Activated T-helper 1 cell treated with anti-CD3 and anti-CD28 coated beads, Interleukin-12 subunit alpha, Interleukin-12 subunit beta, Interleukin-2, Interleukin-4 antibody, amounts not matched to agents 30 ng/mL and 10 ng/mL and 1 ng/mL, durations not matched to agents 14 hours and 24 hours and 36 hours (primary cell): Measurements from ENCODE around the gene HIPK2. TPM values are rescaled to one million over a fixed set of nuclear protein-coding genes. Genes with fewer than 3 reads are reported as not detected.

Source experiments
- DNase-seq: peaks from one replicate; pipeline ENCODE4 v3.0.0; 2021; ENCODE audit warnings: low spot score
- H3K27ac Mint-ChIP-seq: one replicate; pipeline ENCODE4 v1.8.0; 2021; ENCODE audit warnings: mild to moderate bottlenecking, mixed read lengths
- H3K27me3 Mint-ChIP-seq: one replicate; pipeline ENCODE4 v1.8.0; 2022; ENCODE audit warnings: mild to moderate bottlenecking, moderate library complexity, mixed read lengths; ENCODE audit not compliant: insufficient read depth
- H3K36me3 Mint-ChIP-seq: one replicate; pipeline ENCODE4 v1.8.0; 2021; ENCODE audit warnings: low read depth, mixed read lengths
- H3K4me1 Mint-ChIP-seq: one replicate; pipeline ENCODE4 v1.8.0; 2021; ENCODE audit warnings: low read depth, mixed read lengths
- H3K4me3 Mint-ChIP-seq: one replicate; pipeline ENCODE4 v1.8.0; 2021; ENCODE audit warnings: mild to moderate bottlenecking, moderate library complexity, mixed read lengths
- H3K9me3 Mint-ChIP-seq: one replicate; pipeline ENCODE4 v1.8.0; 2021; ENCODE audit warnings: mixed read lengths
- intact Hi-C: fragments of 100-400 bp; cut with micrococcal nuclease; formaldehyde crosslinking; loops from one replicate; pipeline ENCODE4 v1.15.1; 2024
- total RNA-seq: library from RNA; stranded (reverse); gene quantifications from 2 replicates; pipeline ENCODE4 v1.2.3, GENCODE V29; 2022

Gene HIPK2
- total RNA-seq, 1 donor from 2014 or later: 28.3 TPM

DNA sequence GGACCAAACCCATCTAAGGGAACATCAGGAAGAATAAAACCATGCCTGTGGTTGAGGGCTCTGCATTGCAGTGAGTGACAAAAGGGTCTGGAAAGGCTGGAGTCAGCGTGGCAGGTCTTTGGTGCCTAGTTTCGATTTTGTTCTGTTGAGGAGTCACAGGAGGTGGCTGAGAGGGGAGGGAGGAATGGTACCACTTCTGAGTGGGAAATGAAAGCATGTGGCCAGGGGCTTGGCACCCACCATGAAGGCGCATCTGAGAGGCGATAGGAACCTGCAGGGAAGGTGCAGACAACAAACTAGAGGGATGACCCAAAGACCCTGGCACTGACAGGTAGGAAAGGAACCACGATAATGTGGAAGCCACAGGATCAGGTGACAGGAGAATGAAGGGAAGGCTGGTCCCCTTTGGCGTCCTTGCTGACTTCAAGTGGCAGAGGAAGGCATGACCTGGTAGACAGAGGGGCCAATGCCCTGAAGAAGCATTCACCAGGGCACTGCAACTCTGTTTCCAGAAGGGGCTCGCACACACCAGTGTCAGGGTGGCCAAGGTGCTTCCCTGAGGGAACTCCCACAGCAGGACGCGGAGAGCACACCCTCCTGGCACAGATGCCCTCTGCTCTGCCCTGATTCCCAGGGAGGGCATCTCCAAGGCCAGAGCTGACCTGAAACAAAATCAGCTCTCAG, 41.7 kb downstream of the HIPK2 start:
- no peak overlapping the region for H3K4me3 Mint-ChIP-seq
- H3K4me1 Mint-ChIP-seq: peaks cover 57% of the 10 kb centered on the region
- peaks cover 4% of the 10 kb centered on the region for H3K9me3 Mint-ChIP-seq
- H3K27me3 Mint-ChIP-seq: peaks cover 3% of the 10 kb centered on the region
- DNase-seq: no peak
- intact Hi-C loops: loop anchor here (5.0 kb wide), 1 partner anchor 89 kb away; no protein-coding TSS in a partner anchor
- peaks cover 23% of the 10 kb centered on the region for H3K36me3 Mint-ChIP-seq
- peak overlapping the region; percentile 35 for H3K27ac Mint-ChIP-seq

DNA sequence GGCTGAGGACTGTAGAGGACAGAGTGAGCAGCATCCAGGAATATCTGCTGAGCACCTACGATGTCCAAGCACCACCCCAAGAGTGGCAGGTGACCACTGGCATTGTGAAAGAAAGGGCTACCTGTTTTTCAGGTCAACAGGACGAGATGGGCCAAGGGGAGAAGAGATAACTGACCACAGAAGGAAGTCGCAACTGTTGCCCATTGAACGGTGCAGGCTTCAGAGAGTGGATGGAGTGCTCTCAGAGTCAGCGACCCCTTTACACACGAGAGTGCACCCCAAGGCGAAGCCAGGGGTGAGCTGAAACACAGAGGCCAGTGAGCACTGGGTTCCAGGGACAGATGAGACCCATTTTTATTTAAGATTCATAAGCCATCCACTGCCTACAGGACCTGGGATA, 42.3 kb downstream of the HIPK2 start:
- Mint-ChIP-seq H3K36me3 (peaks cover 23% of the 10 kb centered on the region), H3K27me3 (peaks cover 3% of the 10 kb centered on the region), H3K27ac (no peak overlapping the region), H3K4me1 (peaks cover 63% of the 10 kb centered on the region), H3K9me3 (peaks cover 4% of the 10 kb centered on the region), H3K4me3 (no peak overlapping the region)
- DNase-seq: no peak
- intact Hi-C loops: loop anchor here (5.0 kb wide), 1 partner anchor 88 kb away; no protein-coding TSS in a partner anchor

DNA sequence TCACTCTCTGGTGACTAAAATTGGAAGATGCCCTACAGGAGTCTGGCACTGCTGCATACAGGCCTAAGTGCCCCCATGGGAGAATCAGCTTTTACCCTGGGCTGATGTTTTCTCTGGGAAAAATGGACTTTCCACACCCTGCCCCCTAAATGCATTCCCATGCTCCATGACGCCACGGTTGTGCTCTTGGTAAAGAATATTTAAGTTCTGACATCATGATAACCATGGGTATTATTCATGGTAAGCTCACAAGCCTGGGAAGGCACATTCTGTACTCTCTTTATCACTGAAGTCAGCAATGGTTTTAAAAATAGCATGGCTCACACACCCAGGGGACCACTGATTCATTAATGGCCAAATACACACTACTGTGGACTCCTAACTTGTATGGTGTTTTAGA, 43.4 kb downstream of the HIPK2 start:
- Mint-ChIP-seq H3K27ac (no peak overlapping the region), H3K36me3 (peaks cover 19% of the 10 kb centered on the region), H3K4me1 (peaks cover 71% of the 10 kb centered on the region), H3K27me3 (peaks cover 3% of the 10 kb centered on the region), H3K4me3 (no peak overlapping the region), H3K9me3 (peaks cover 4% of the 10 kb centered on the region)
- intact Hi-C loops: no loop called here
- DNase-seq: no peak

DNA sequence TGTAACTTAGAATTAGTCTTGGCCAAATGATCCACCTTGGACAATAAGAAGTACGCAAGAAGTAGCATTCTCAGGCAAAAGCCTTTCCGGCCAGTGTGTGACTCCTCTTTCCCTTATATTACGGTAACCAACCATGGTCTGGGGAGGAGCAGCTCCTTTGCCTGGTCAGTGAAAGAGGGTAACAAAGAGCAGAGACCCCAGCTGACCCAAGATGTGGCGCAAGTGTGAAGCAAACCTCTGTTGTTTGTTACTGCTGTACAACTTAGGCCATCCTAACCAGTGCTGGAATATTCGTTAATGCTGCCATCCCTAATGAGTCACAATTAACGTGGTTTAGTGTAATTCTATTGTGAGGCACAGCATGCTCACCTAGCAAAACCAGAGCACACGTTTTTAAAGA, 44.0 kb downstream of the HIPK2 start:
- H3K4me1 Mint-ChIP-seq: peaks cover 74% of the 10 kb centered on the region
- H3K27ac Mint-ChIP-seq: no peak overlapping the region
- peaks cover 4% of the 10 kb centered on the region for H3K9me3 Mint-ChIP-seq
- H3K36me3 Mint-ChIP-seq: peaks cover 23% of the 10 kb centered on the region
- intact Hi-C loops: no loop called here
- no peak overlapping the region for H3K4me3 Mint-ChIP-seq
- DNase-seq: no peak
- H3K27me3 Mint-ChIP-seq: peaks cover 3% of the 10 kb centered on the region

DNA sequence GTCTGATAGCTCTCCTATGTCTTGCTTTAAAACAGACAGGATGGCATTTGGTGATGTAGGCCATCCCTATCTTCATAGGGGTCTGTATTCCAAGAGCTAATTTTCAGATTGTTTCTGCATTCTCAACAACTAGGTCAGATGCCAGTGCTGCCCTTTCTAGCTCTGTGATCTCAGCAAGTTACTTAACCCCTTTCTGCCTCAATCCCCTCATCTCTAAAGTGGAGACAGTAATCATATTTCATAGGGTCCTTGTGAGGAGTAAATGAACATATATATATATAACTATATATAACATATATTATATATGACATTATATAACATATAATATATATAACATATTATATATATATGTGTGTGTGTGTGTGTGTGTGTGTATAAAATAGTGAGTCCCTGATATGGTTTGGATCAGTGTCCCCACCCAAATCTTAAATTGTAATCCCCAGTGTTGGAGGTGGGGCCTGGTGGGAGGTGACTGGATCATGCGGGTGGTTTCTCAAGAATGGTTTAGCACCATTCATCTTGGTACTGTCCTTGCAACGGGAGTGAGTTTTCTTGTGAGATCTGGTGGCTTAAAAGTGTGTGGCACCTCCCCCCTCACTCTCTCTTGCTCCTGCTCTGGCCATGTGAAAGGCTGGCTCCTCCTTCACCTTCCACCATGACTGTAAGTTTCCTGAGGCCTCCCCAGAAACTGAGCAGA, 45.2 kb downstream of the HIPK2 start:
- H3K4me3 Mint-ChIP-seq: no peak overlapping the region
- H3K27me3 Mint-ChIP-seq: peaks cover 3% of the 10 kb centered on the region
- intact Hi-C loops: loop anchor here (1.0 kb wide), 1 partner anchor 41 kb away; no protein-coding TSS in a partner anchor
- peaks cover 64% of the 10 kb centered on the region for H3K4me1 Mint-ChIP-seq
- H3K36me3 Mint-ChIP-seq: peaks cover 21% of the 10 kb centered on the region
- peaks cover 4% of the 10 kb centered on the region for H3K9me3 Mint-ChIP-seq
- DNase-seq: no peak
- no peak overlapping the region for H3K27ac Mint-ChIP-seq

DNA sequence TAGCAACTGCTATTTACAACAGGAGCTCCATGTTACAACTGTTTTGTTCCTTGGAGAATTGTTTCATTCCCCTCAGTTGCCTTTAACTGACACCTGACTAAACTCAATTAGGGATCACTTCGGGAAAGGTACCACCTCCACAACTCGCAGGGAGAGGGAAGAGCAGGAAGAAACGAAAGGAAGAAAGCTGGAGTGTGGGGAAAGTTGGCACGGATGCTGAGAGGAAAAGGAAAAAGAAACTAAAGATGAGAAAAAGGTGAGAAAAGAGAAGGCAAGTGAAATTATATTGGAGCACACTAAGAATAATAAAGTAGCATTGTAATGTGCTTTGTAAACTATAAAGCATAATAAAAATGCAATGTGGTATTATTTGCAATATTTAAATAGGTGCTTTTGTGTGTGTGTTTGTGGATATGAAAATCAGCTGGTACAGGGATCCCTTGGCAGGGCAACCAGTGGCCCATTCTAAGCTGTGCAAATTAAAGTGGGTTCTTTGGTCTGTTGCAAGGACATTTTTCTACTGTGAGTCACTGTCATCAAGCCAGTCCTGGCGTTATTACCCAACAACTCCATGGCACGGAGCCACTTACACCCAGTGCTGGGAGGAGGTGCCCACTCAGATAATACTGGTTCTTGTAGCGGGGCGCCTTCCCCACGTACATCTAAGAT, 45.9 kb downstream of the HIPK2 start:
- Mint-ChIP-seq H3K27ac (peak overlapping the region; percentile 9), H3K27me3 (peaks cover 1% of the 10 kb centered on the region), H3K4me1 (peaks cover 64% of the 10 kb centered on the region), H3K4me3 (peak overlapping the region; percentile 24), H3K36me3 (peaks cover 20% of the 10 kb centered on the region), H3K9me3 (peaks cover 4% of the 10 kb centered on the region)
- no peak for DNase-seq
- intact Hi-C loops: loop anchor here (1.0 to 2.0 kb wide), 3 partner anchors 35 to 50 kb away; no protein-coding TSS in a partner anchor

DNA sequence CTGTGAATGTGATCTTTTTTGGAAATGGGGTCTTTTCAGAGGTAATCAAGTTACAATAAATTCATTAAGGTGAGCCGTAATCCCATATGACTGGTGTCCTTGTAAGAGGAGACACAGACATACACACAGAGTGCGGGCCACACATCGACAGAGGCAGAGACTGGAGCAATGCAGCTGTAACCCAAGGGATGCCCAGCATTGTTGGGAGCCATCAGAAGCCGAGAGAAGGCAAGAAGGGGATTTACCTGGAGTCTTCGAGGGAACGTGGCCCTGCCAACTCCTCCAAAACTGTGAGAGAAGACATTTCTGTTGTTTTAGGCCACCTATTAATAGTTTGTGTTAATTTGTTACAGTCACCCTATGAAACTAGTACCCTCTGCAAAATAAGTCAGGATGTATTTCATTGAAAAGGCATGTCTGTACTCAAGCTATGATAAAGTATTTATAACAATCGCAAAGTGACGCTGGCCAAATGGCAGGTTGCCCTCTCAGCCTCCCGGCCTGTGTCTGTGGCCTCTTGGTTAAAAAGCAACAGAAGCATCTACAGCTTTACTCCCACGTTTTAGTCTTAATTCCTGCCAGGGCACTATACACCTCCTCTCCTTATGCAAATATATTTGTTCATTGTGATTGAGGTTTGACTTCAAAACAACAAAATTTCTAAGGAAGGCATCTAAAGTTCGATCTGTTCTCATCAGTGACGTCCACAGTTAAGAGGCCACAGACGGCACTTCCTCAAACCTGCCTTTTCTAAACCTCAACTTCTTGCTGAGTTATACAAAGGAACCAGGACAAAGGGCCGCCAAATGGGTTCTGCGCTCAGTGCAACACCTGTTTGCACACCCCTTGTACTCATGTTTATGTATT, 46.8 kb downstream of the HIPK2 start:
- peak overlapping the region; percentile 31 for H3K4me3 Mint-ChIP-seq

DNA sequence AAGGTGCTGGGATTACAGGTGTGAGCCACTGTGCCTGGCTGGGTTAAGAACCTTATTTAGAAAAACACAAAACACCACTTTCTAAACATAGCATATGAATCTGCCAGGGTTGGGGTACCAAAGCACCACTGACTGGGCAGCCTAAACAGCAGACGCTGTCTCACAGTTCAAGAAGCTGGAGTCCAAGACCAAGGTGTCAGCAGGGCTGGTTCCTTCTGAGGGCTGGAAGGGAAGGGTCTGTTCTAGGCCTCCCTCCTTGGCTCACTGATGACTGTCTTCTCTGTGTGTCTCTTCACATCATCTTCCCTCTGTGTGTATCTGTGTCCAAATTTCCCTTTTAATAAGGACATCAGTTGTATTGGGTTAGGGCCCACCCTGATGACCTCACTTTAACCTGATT, 49.6 kb downstream of the HIPK2 start:
- H3K4me1 Mint-ChIP-seq: peaks cover 75% of the 10 kb centered on the region
- peaks cover 8% of the 10 kb centered on the region for H3K36me3 Mint-ChIP-seq
- intact Hi-C loops: no loop called here
- H3K27me3 Mint-ChIP-seq: no peaks in the 10 kb centered on the region
- no peaks in the 10 kb centered on the region for H3K9me3 Mint-ChIP-seq
- H3K27ac Mint-ChIP-seq: no peak overlapping the region
- H3K4me3 Mint-ChIP-seq: no peak overlapping the region
- DNase-seq: no peak

More for the DNA sequence above, 46.8 kb downstream of the HIPK2 start:
- Mint-ChIP-seq H3K36me3 (peaks cover 18% of the 10 kb centered on the region), H3K27ac (peak overlapping the region; percentile 65), H3K27me3 (no peaks in the 10 kb centered on the region), H3K9me3 (peaks cover 4% of the 10 kb centered on the region), H3K4me1 (peaks cover 65% of the 10 kb centered on the region)
- intact Hi-C loops: loop anchor here (1.0 to 2.0 kb wide), 2 partner anchors 36 to 49 kb away; no protein-coding TSS in a partner anchor
- no peak for DNase-seq

DNA sequence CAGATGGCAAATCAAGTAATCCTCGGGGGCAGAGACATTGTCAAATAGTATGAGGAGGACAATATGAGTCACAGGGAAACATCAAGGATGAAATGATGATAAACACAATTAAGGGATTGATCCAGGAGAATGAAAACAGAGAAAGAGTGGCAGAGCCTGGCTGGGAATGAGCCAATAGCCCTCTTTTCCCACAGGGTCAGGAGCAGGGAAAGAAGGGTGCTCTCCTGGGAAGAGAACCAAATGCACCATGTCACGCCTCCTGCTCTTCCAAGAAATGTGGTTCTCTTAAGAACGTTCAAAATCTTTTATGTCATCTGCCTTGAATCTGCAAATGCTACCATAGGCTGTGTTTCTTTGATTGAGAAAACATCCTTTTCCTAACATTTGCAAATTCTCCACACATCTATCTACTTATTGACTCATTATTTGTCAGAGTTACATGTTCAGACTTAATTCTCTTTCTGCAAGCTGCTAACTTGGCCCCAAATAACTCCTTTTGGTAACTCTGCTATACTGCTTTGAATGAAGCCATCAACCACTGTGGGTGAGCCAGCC, 50.6 kb downstream of the HIPK2 start:
- Mint-ChIP-seq H3K4me3 (no peak overlapping the region), H3K27me3 (no peaks in the 10 kb centered on the region), H3K4me1 (peaks cover 66% of the 10 kb centered on the region), H3K36me3 (peaks cover 8% of the 10 kb centered on the region), H3K9me3 (no peaks in the 10 kb centered on the region), H3K27ac (no peak overlapping the region)
- intact Hi-C loops: no loop called here
- DNase-seq: no peak

DNA sequence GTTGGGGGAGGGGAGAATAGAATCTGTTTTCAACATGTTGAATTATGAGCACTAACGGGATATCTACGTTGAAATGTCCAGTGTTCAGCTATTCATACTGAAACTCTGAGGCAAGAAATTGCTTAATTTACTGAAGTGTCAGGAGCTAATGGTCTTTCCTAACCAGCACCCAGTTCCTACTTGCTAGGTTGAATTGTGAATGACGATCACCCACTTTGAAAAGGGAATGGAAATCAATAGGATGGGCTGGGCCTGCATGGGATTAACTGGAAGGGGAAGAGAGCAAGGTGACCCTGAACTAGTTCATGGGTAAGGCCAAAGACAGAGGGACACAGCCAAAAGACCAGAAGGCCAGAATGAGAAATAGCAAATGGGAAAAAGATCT, 51.3 kb downstream of the HIPK2 start:
- H3K27me3 Mint-ChIP-seq: no peaks in the 10 kb centered on the region
- H3K27ac Mint-ChIP-seq: peak overlapping the region; percentile 6
- H3K9me3 Mint-ChIP-seq: no peaks in the 10 kb centered on the region
- H3K4me1 Mint-ChIP-seq: peaks cover 59% of the 10 kb centered on the region
- no peak overlapping the region for H3K4me3 Mint-ChIP-seq
- intact Hi-C loops: no loop called here
- H3K36me3 Mint-ChIP-seq: peaks cover 6% of the 10 kb centered on the region
- no peak for DNase-seq

DNA sequence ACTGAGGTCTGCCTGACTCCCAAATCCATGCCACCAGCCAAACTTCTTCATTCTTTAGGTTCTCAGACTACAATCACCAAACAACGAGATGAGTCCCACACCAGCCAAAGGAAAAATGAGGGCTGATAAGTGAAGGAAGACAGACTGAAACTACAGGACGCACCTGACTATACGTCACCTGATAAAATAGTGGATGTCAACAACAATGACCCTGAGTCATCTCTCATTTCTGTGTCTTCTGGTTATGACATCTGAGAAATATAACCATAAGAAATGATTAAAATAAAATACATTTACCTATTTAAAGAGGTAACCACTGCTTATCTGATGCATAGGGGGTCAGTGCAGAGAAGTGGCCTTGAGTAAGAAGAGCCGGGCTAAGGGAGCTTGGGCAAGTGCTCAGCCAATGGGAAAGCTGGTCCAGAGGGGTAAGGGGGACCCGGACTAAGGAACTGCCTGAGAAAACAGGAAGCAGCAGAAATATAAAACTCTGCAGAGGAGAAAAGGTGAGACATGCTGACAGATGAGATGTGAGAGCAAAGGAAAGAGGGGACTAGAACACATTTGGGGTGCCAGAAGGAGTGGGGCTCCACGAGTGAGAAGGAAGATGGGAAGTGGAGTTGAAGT, 51.8 kb downstream of the HIPK2 start:
- Mint-ChIP-seq H3K4me1 (peaks cover 54% of the 10 kb centered on the region), H3K9me3 (no peaks in the 10 kb centered on the region), H3K27ac (no peak overlapping the region), H3K36me3 (peaks cover 6% of the 10 kb centered on the region), H3K27me3 (no peaks in the 10 kb centered on the region), H3K4me3 (no peak overlapping the region)
- intact Hi-C loops: no loop called here
- no peak for DNase-seq

DNA sequence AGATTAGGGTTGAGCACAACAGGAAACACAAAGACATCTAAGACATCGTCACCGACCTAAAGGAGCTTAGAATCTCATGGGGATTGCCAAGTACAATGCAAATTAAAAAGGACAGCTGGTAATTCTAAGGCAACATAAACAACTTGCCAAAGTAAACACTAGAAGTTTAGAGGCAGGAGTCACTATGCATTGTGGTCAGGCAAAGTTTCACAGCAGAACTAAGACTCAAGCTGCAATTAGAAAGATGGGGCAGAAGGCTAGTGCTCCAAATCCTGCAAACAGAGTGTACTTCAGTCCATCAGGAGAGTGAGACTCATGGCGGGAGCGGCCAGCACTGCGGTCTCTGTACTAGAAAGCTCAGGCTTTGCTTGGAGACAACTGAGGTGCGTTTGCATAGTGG, 52.7 kb downstream of the HIPK2 start:
- Mint-ChIP-seq H3K27me3 (no peaks in the 10 kb centered on the region), H3K27ac (no peak overlapping the region), H3K9me3 (no peaks in the 10 kb centered on the region), H3K4me1 (peaks cover 46% of the 10 kb centered on the region), H3K4me3 (no peak overlapping the region), H3K36me3 (peaks cover 6% of the 10 kb centered on the region)
- DNase-seq: no peak
- intact Hi-C loops: no loop called here
